ENCODE measurements around the gene FHIT. TPM values are rescaled to one million over a fixed set of nuclear protein-coding genes. Genes with fewer than 3 reads are reported as not detected.
"Not testable (repeated sequence)": the region's sequence is repeated elsewhere in the genome, so short reads cannot be mapped to it uniquely, and the experiment has no call there.

The FHIT gene
- total RNA-seq, 1 experiment from 2014 or later: 7.8 TPM

DNA sequence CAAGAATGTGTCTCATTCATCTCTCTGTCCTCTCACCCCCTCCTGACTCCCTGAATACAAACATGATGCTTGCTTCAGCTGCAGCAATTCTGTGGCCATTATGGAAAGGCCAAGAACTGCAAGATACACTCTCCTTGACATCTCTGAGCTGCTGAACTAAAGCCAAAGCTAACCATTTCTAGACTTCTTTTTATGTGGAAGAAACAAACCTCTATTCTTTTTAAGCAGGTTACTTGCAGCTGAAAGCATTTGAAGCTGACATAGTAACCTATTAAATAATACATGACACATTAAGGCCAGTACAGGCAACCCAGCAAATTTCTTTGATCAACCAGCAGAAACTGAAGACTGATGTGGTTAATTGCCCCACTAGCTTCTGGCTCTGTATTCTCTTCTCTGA is 17.5 kb downstream of the FHIT start:
- in situ Hi-C loops (cut with HindIII; ENCODE audit: low sequenced_read_pairs): no loop called here
- no peak for DNase-seq (ENCODE audit: low spot score)

DNA sequence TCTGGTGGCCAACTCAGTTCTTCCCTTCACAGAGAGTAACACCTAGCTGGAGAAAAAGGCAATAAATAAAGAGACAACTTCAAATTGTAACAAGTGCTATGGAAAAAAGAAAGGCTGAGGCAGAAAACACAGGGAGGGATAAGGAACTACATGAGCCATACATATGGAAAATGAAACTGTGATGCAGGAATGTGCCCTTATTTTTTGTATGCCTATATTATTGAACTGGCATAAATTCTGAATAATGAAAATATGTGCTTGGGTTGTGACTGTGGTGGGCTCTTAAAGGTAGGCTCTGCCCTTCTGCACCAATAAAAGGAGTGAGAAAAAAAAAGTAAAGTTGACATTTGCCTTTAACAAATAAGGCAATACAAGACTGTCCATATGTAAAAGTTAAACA is 19.6 kb downstream of the FHIT start:
- in situ Hi-C loops (cut with HindIII; ENCODE audit: low sequenced_read_pairs): no loop called here
- DNase-seq (ENCODE audit: low spot score): no peak

DNA sequence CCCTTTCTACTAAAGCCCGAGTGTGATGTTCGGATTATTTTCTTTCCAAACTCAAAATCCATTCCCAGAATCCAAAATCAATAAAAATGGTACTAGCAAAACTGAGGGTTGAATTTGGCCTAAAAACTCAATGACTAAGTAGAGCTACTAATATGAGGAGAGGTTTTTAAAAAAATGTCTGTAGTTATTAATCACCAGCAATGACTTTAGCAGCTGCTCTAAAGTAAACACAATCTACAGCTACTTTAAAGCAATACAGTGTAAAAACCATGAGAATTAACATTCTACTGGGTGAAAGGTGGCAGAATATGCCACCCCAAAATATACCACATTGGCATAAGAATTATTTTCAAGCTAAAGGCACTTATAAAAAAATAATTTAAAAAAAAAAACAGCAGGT is 23.5 kb downstream of the FHIT start:
- in situ Hi-C loops (cut with HindIII; ENCODE audit: low sequenced_read_pairs): no loop called here
- no peak for DNase-seq (ENCODE audit: low spot score)

DNA sequence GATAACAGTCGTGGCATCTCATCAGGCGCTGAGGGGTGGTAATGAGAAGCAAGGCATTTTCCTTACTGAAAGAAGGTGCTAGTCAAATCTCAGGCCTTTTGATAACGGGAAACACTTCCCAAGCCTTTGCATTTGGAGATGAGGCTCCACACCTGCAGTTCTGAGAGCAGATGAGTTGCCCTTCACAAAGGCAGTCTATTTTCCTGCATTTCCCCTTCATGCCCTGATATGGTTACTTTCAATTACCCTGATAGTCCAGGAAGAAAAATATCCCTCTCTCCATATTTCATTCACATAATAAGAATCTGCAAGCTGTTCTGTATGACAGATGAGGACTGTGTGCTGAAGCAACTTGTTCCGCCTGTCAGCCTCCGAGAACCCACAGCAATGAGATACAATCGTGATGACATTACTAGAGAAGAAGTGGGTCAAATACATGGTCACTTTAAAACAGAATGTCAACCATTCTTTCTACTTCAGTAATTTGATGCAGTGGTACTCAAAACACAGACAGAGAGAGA is 25.0 kb downstream of the FHIT start:
- in situ Hi-C loops (cut with HindIII; ENCODE audit: low sequenced_read_pairs): no loop called here
- no peak for DNase-seq (ENCODE audit: low spot score)

DNA sequence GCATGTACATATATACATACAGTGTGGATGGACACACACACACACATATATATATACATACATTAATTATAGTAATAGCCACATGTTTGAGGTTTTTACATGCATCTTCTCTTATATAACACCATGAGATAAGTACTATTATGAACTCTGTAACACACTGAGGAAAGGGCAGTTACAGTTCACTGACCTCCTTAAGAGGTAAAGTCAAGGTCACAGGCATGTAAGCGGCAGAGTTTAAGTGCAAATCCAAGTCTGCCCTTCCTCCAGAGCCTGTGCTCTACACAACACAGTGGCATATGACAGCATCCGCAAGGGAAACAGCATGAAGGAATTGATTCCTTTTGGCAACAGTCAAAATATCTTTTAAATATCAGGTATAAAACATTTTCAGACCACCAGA is 26.4 kb downstream of the FHIT start:
- DNase-seq (ENCODE audit: low spot score): no peak
- in situ Hi-C loops (cut with HindIII; ENCODE audit: low sequenced_read_pairs): no loop called here

DNA sequence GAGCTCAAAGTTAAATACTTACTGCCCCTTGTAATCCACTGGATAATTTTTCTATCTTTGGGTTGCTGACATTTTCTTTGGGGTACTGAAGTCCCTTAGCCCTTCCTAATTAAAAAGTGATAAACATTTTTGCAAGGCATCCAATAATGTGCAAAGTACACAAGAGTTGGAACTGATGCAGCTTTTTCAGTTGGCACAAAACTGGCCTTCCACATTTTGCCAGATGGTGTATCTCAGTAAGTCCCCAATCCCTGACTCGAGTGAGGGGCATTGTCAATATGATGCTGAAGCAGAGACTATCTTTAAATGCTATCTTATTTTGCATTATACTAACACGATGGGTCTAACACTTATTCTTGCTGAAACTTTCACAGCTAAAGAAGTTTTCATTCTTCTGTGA is 27.8 kb downstream of the FHIT start:
- DNase-seq (ENCODE audit: low spot score): peak; percentile 33
- in situ Hi-C loops (cut with HindIII; ENCODE audit: low sequenced_read_pairs): no loop called here

DNA sequence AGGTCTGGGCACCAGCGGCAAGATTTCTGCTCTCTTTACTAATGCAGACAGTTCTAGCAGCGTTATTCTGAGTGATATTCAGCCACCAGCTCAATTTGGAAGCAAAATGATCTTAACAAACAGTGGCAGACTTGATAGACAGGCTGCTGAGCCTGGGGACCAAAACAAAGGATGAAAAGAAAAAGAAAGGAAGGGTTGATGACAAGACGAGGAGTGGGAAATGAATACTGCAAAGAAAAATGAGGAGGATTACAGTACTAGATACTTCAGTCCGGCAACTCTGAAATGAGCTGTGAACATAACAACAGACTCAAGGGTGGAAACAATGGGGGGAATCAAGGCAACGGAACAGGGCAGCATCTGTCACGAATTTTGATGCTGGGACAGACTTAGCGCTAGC is 28.8 kb downstream of the FHIT start:
- DNase-seq (ENCODE audit: low spot score): no peak
- in situ Hi-C loops (cut with HindIII; ENCODE audit: low sequenced_read_pairs): no loop called here

DNA sequence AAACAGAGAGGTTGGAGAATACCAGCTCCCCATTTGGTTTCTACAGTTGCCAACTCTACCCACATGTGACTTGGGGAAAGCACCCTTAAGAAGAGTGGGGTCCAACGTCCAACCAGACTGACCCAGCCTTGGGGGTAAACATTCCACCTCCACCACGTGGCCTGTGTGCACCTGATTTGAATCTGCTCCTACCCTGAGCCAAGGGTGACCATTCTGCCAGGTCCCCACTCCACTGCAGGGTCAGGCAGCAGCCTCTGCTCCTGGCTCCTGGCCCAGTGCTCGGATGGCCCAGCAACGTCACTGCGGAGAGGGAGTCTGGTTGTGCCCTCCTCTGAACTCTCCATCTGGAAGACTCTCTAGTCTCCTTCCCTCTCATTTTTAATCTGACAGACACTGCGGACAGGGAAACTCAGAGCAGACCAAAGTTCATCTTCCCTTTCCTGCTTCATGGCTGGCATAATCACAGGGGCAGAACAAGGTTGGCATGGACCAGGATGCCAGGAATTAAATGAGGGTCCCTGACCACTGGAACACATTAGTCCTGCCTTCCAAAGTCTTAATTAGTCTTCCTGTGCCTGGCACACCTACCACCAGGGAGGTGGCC is 29.4 kb downstream of the FHIT start:
- in situ Hi-C loops (cut with HindIII; ENCODE audit: low sequenced_read_pairs): no loop called here
- DNase-seq (ENCODE audit: low spot score): peak; percentile 54

DNA sequence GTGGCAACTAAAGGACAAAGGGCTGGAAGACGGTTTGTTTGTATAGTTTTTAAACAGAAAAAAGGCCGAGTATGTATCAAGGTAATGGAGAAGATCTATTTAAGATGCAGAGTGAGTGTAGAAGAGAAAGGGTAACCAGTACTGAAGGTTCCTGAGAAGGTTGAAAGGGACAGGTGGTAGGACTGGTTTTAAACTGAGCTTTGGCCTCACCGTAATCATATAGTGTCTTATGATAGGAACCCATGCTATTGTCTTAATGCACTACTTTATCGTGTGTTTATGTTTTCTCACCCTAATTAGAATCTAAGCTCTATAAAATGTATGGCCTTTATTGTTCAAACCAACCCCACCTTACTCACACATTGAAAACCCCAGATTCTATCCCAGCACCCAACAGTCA is 32.7 kb downstream of the FHIT start:
- no peak for DNase-seq (ENCODE audit: low spot score)
- in situ Hi-C loops (cut with HindIII; ENCODE audit: low sequenced_read_pairs): no loop called here

DNA sequence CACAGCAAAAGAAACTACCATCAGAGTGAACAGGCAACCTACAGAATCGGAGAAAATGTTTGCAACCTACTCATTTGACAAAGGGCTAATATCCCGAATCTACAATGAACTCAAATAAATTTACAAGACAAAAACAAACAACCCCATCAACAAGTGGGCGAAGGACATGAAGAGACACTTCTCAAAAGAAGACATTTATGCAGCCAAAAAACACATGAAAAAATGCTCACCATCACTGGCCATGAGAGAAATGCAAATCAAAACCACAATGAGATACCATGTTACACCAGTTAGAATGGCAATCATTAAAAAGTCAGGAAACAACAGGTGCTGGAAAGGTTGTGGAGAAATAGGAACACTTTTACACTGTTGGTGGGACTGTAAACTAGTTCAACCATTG is 35.1 kb downstream of the FHIT start:
- in situ Hi-C loops (cut with HindIII; ENCODE audit: low sequenced_read_pairs); DNase-seq (ENCODE audit: low spot score): not testable (repeated sequence)

DNA sequence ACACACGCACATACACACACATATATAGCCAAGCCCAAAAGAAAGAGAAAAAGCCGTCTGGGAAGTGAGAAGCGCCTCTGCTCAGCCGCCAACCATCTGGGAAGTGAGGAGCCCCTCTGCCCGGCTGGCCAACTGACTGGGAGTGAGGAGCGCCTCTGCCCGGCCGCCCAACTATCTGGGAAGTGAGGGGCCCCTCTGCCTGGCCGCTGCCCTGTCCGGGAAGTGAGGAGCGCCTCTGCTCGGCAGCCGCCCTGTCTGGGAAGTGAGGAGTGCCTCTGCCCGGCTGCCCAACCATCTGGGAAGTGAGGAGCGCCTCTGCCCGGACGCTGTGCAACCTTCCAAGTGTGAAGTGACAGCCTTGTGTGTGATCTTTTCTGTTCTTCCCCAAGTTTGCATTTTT is 49.2 kb downstream of the FHIT start:
- in situ Hi-C loops (cut with HindIII; ENCODE audit: low sequenced_read_pairs): no loop called here
- no peak for DNase-seq (ENCODE audit: low spot score)

DNA sequence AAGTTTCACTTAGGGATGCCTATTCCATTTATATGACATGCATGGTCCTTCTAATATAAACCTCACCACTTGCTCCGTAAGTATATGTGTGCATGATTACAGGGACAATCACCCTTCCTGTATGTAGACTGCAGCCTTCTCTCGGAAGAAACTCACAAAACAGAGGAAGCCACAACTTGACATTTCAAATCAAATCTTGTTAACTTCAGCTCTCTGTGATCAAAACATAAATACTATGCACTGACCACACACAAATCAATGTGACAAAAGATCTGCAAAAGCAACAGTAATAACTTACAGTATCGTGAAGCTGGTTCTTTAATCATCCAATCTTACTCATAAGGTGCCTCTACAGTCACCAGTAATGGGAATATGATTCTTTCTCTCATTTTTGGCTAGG is 50.2 kb downstream of the FHIT start:
- DNase-seq (ENCODE audit: low spot score): no peak

DNA sequence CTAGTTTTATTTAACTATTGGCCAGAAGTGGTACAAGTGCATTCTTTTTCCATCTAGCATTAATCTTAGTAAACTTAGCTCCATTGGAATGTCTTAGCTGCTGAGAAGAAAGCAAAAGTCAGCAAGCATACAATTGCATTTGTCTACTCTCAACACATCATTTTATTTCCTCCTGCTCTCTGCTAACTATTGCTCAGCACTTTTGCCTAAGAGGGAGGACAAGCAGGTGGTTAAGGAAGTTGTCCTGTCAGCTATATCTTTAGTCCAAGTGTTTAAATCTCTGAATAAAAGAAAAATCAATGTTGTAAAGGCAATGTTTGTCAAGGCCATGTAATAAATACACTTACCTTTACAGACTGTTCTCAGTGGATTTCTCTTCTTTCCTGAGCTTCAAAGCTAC is 51.0 kb downstream of the FHIT start:
- DNase-seq (ENCODE audit: low spot score): no peak
- in situ Hi-C loops (cut with HindIII; ENCODE audit: low sequenced_read_pairs): no loop called here

More for the DNA sequence above, 50.2 kb downstream of the FHIT start:
- in situ Hi-C loops (cut with HindIII; ENCODE audit: low sequenced_read_pairs): no loop called here

DNA sequence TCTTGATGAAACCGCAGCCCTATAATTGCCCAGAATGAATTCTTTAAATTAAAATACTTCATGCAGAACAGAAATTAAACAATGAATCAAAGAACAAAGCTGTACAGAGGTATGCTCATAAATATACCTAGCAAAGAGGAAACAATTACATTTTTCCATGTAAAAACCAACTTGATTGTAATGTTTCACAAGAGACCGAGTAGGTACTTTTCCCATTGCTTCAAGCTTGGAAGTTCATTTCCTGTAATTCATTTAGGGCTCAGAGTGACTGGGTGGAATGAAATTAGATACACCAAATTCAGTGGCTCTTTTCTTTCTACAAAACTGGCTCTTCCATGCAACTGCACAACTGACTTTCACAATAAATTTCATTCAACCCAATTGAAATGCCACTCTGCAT is 51.4 kb downstream of the FHIT start:
- no peak for DNase-seq (ENCODE audit: low spot score)
- in situ Hi-C loops (cut with HindIII; ENCODE audit: low sequenced_read_pairs): no loop called here

DNA sequence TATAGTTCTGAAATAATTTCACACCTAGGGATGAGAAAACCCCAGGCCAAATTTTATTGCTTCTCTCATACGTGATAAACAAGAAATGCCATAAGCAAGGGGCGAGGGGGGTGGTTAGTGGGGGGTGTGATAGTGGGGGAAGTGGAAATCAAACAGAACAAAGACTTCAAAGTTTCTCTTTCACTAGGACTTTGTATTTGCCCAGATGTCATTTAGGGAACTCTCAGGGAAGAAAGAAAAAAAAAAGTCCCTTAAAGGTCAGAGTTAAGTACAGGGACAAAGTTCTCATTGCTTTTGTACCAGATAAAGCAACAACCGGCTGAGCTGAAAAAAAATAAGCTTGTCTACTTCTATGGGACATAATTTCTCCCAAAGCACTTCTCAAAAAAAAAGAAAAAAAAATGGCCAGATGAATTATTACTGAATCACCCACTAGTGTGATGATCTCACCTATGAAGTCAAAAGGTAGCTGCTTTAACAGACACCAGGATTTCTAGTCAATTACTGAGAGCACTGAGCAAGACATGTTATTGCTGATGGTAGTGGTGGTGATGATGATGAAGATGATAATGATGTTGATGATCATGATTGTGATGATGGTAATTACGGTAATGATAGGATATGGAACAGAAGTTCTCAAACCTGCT is 56.2 kb downstream of the FHIT start:
- DNase-seq (ENCODE audit: low spot score): no peak
- in situ Hi-C loops (cut with HindIII; ENCODE audit: low sequenced_read_pairs): no loop called here

DNA sequence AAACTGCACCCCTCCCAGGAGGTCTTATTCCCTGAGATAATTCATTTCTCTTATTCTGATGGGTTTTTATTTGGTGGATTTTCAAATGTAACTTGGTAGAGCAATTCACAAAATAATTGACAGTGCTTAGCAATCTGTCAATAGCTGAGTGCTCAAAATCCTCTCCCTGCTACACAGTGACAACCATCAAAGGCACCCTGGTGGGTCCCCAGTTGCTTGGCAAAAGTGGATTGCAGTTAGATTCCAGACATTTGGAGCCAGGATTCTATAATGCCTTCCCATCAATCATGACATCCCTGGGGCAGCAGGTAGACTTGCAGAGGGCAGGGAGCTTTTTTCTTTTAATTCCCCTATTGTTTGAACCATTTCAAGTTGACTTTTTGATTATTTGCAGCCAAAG is 59.0 kb downstream of the FHIT start:
- in situ Hi-C loops (cut with HindIII; ENCODE audit: low sequenced_read_pairs): no loop called here
- no peak for DNase-seq (ENCODE audit: low spot score)

DNA sequence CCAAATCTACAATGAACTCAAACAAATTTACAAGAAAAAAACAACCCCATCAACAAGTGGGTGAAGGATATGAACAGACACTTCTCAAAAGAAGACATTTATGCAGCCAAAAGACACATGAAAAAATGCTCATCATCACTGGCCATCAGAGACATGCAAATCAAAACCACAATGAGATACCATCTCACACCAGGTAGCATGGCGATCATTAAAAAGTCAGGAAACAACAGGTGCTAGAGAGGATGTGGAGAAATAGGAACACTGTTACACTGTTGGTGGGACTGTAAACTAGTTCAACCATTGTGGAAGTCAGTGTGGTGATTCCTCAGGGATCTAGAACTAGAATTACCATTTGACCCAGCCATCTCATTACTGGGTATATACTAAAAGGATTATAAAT is 61.0 kb downstream of the FHIT start:
- DNase-seq (ENCODE audit: low spot score); in situ Hi-C loops (cut with HindIII; ENCODE audit: low sequenced_read_pairs): not testable (repeated sequence)

DNA sequence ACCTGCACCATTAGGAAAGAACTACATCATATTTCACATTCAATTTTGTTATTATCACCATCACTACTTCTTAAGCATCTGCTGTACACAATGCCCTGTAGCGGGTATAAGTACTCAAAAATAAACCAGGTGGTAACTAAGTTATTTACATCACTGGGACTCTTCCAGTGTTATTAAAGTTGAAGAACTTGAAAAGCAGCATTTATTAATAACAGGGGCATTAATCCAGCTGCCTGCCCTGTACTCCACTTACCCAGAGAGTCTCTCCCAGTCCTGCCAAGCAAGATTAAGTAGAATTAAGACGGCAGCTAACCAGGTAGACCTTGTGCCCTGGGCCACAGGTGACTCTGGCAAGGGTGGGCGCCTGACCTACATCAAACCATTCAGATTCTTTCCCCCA is 65.2 kb downstream of the FHIT start:
- no peak for DNase-seq (ENCODE audit: low spot score)
- in situ Hi-C loops (cut with HindIII; ENCODE audit: low sequenced_read_pairs): no loop called here

DNA sequence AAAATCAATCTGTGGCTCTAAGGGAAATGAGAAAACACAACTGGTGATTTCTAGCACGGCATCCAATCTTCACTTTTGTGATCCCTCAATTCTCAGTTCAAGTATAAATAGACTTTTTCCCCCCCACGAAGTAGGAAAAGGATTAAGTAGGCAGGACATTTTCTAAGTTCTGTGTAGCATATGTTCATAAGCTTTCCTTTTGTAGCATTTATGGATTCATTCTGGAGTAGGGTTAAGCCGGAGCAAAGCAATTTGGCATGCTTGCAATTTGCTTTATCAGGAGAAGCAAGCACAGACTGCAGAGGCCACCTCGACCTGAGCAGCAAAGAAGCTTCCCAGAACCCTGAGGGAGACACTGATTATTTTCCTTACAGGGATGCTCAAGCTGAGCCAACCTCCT is 66.3 kb downstream of the FHIT start:
- DNase-seq (ENCODE audit: low spot score): no peak
- in situ Hi-C loops (cut with HindIII; ENCODE audit: low sequenced_read_pairs): no loop called here

DNA sequence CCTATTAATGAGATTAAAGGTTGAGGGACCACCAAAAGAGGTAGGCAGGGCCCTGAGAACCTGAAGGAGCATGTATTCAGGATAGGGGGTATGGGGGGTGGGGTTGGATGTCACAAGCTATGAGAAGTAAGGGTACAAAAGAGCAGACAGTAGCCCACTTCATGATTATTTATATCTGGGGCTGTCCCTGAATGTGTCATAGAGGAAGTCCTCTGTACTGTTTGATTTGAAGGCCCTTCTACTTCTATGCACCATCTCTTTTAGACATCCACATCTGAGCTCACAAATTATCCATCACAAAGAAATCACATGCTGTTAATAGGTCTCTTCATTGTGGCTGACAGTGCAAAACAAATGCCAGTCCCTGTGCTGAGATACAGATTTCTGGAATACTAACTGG is 68.6 kb downstream of the FHIT start:
- no peak for DNase-seq (ENCODE audit: low spot score)
- in situ Hi-C loops (cut with HindIII; ENCODE audit: low sequenced_read_pairs): no loop called here

DNA sequence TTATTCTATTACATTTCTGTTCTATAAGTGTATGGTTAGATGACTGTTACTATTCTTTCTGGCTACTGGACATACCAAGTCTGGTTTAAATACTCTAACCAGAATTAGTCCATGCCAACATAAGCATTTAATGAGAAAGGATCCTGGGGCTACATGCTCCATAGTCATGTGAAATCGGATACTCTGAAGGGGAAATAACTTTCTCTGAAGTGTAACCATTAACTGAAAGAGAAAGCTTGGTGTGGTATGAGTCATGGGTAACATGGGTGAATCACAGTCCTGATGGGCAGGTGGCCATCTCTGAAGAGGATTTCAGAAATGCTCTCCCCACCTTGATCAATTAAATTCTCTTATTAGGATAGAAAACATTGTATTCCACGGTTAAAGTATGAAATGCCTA is 69.4 kb downstream of the FHIT start:
- DNase-seq (ENCODE audit: low spot score): no peak
- in situ Hi-C loops (cut with HindIII; ENCODE audit: low sequenced_read_pairs): no loop called here
